ENCODE measurements around the gene SLC25A42. TPM values are rescaled to one million over a fixed set of nuclear protein-coding genes. Genes with fewer than 3 reads are reported as not detected.

The SLC25A42 gene
- total RNA-seq, 2 donors from 2014 or later = 14.1 to 18.5 TPM

- Mint-ChIP-seq H3K27ac (no peak overlapping the region), H3K36me3 (ENCODE audit: low read depth) (peaks cover 22% of the 10 kb centered on the region), H3K9me3 (no peaks in the 10 kb centered on the region), H3K27me3 (no peaks in the 10 kb centered on the region), H3K4me3 (no peak overlapping the region), H3K4me1 (peaks cover 10% of the 10 kb centered on the region)
- ATAC-seq (replicated peaks) = no peak
Measured at GRCh38 chr19:19074196-19074882, 10.5 kb downstream of the SLC25A42 start.

GRCh38 chr19:19075126-19075525, 11.3 kb downstream of the SLC25A42 start:
- Mint-ChIP-seq H3K27me3 (no peaks in the 10 kb centered on the region), H3K4me3 (no peak overlapping the region), H3K4me1 (peaks cover 10% of the 10 kb centered on the region), H3K9me3 (no peaks in the 10 kb centered on the region), H3K27ac (no peak overlapping the region), H3K36me3 (ENCODE audit: low read depth) (peaks cover 22% of the 10 kb centered on the region)
- no peak for ATAC-seq (replicated peaks)

GRCh38 chr19:19076476-19076875, 12.7 kb downstream of the SLC25A42 start:
- no peaks in the 10 kb centered on the region for H3K9me3 Mint-ChIP-seq
- no peak overlapping the region for H3K4me3 Mint-ChIP-seq
- H3K36me3 Mint-ChIP-seq (ENCODE audit: low read depth) = peaks cover 17% of the 10 kb centered on the region
- ATAC-seq (replicated peaks) = no peak
- peaks cover 10% of the 10 kb centered on the region for H3K4me1 Mint-ChIP-seq
- H3K27me3 Mint-ChIP-seq = no peaks in the 10 kb centered on the region
- no peak overlapping the region for H3K27ac Mint-ChIP-seq

- H3K36me3 Mint-ChIP-seq (ENCODE audit: low read depth) = peaks cover 17% of the 10 kb centered on the region
- peaks cover 10% of the 10 kb centered on the region for H3K4me1 Mint-ChIP-seq
- no peak overlapping the region for H3K4me3 Mint-ChIP-seq
- H3K9me3 Mint-ChIP-seq = no peaks in the 10 kb centered on the region
- H3K27me3 Mint-ChIP-seq = no peaks in the 10 kb centered on the region
- H3K27ac Mint-ChIP-seq = no peak overlapping the region
- ATAC-seq (replicated peaks) = no peak
Measured at GRCh38 chr19:19077103-19077502, 13.3 kb downstream of the SLC25A42 start.

- H3K4me3 Mint-ChIP-seq = no peak overlapping the region
- H3K9me3 Mint-ChIP-seq = no peaks in the 10 kb centered on the region
- peaks cover 5% of the 10 kb centered on the region for H3K4me1 Mint-ChIP-seq
- no peaks in the 10 kb centered on the region for H3K27me3 Mint-ChIP-seq
- peaks cover 9% of the 10 kb centered on the region for H3K36me3 Mint-ChIP-seq (ENCODE audit: low read depth)
- H3K27ac Mint-ChIP-seq = no peak overlapping the region
- ATAC-seq (replicated peaks) = no peak
Measured at GRCh38 chr19:19078801-19079200, 15.0 kb downstream of the SLC25A42 start.

- H3K4me1 Mint-ChIP-seq = peaks cover 5% of the 10 kb centered on the region
- no peak overlapping the region for H3K27ac Mint-ChIP-seq
- H3K27me3 Mint-ChIP-seq = no peaks in the 10 kb centered on the region
- peaks cover 9% of the 10 kb centered on the region for H3K36me3 Mint-ChIP-seq (ENCODE audit: low read depth)
- H3K9me3 Mint-ChIP-seq = no peaks in the 10 kb centered on the region
- no peak for ATAC-seq (replicated peaks)
- no peak overlapping the region for H3K4me3 Mint-ChIP-seq
Measured at GRCh38 chr19:19079571-19079970, 15.8 kb downstream of the SLC25A42 start.

GRCh38 chr19:19081642-19082151, 17.9 kb downstream of the SLC25A42 start:
- Mint-ChIP-seq H3K27me3 (no peaks in the 10 kb centered on the region), H3K4me3 (no peak overlapping the region), H3K36me3 (ENCODE audit: low read depth) (peaks cover 8% of the 10 kb centered on the region), H3K27ac (peak overlapping the region; percentile 14), H3K9me3 (no peaks in the 10 kb centered on the region), H3K4me1 (peaks cover 5% of the 10 kb centered on the region)
- ATAC-seq (replicated peaks) = no peak

GRCh38 chr19:19083413-19084178, 19.8 kb downstream of the SLC25A42 start:
- no peaks in the 10 kb centered on the region for H3K27me3 Mint-ChIP-seq
- no peak overlapping the region for H3K27ac Mint-ChIP-seq
- H3K4me1 Mint-ChIP-seq = peaks cover under 1% of the 10 kb centered on the region
- no peak overlapping the region for H3K4me3 Mint-ChIP-seq
- no peak for ATAC-seq (replicated peaks)
- H3K9me3 Mint-ChIP-seq = no peaks in the 10 kb centered on the region
- H3K36me3 Mint-ChIP-seq (ENCODE audit: low read depth) = peaks cover 7% of the 10 kb centered on the region

- H3K36me3 Mint-ChIP-seq (ENCODE audit: low read depth) = peaks cover 7% of the 10 kb centered on the region
- no peak overlapping the region for H3K27ac Mint-ChIP-seq
- no peak overlapping the region for H3K4me3 Mint-ChIP-seq
- H3K4me1 Mint-ChIP-seq = no peaks in the 10 kb centered on the region
- H3K9me3 Mint-ChIP-seq = no peaks in the 10 kb centered on the region
- no peak for ATAC-seq (replicated peaks)
- no peaks in the 10 kb centered on the region for H3K27me3 Mint-ChIP-seq
Measured at GRCh38 chr19:19087676-19088075, 23.9 kb downstream of the SLC25A42 start.

- ATAC-seq (replicated peaks) = no peak
- no peak overlapping the region for H3K4me3 Mint-ChIP-seq
- H3K27ac Mint-ChIP-seq = no peak overlapping the region
- no peaks in the 10 kb centered on the region for H3K36me3 Mint-ChIP-seq (ENCODE audit: low read depth)
- no peaks in the 10 kb centered on the region for H3K27me3 Mint-ChIP-seq
- H3K9me3 Mint-ChIP-seq = no peaks in the 10 kb centered on the region
- no peaks in the 10 kb centered on the region for H3K4me1 Mint-ChIP-seq
Measured at GRCh38 chr19:19094513-19094912, 30.7 kb downstream of the SLC25A42 start.

- ATAC-seq (replicated peaks) = no peak
- Mint-ChIP-seq H3K36me3 (ENCODE audit: low read depth) (peaks cover 6% of the 10 kb centered on the region), H3K4me1 (peaks cover 5% of the 10 kb centered on the region)
Measured at GRCh38 chr19:19095691-19096090, 31.9 kb downstream of the SLC25A42 start.

GRCh38 chr19:19096641-19097627, 33.1 kb downstream of the SLC25A42 start:
- H3K27me3 Mint-ChIP-seq = no peaks in the 10 kb centered on the region
- peaks cover 5% of the 10 kb centered on the region for H3K4me1 Mint-ChIP-seq
- no peak overlapping the region for H3K4me3 Mint-ChIP-seq
- H3K36me3 Mint-ChIP-seq (ENCODE audit: low read depth) = peaks cover 6% of the 10 kb centered on the region
- ATAC-seq (replicated peaks) = no peak
- no peaks in the 10 kb centered on the region for H3K9me3 Mint-ChIP-seq
- no peak overlapping the region for H3K27ac Mint-ChIP-seq

More at GRCh38 chr19:19095691-19096090, 31.9 kb downstream of the SLC25A42 start:
- no peaks in the 10 kb centered on the region for H3K27me3 Mint-ChIP-seq
- H3K27ac Mint-ChIP-seq = no peak overlapping the region
- no peaks in the 10 kb centered on the region for H3K9me3 Mint-ChIP-seq
- H3K4me3 Mint-ChIP-seq = no peak overlapping the region

- ATAC-seq (replicated peaks) = no peak
- Mint-ChIP-seq H3K4me1 (peaks cover 5% of the 10 kb centered on the region), H3K27ac (no peak overlapping the region), H3K27me3 (no peaks in the 10 kb centered on the region), H3K36me3 (ENCODE audit: low read depth) (peaks cover 6% of the 10 kb centered on the region), H3K4me3 (no peak overlapping the region), H3K9me3 (no peaks in the 10 kb centered on the region)
Measured at GRCh38 chr19:19098084-19098702, 34.4 kb downstream of the SLC25A42 start.
